ENCODE data around the gene SRSF4. TPM values are rescaled to one million over a fixed set of nuclear protein-coding genes. Genes with fewer than 3 reads are reported as not detected.

Gene SRSF4
- total and polyA plus RNA-seq, 7 donors = 42.2 to 84.8 (median 69.0) TPM

DNA sequence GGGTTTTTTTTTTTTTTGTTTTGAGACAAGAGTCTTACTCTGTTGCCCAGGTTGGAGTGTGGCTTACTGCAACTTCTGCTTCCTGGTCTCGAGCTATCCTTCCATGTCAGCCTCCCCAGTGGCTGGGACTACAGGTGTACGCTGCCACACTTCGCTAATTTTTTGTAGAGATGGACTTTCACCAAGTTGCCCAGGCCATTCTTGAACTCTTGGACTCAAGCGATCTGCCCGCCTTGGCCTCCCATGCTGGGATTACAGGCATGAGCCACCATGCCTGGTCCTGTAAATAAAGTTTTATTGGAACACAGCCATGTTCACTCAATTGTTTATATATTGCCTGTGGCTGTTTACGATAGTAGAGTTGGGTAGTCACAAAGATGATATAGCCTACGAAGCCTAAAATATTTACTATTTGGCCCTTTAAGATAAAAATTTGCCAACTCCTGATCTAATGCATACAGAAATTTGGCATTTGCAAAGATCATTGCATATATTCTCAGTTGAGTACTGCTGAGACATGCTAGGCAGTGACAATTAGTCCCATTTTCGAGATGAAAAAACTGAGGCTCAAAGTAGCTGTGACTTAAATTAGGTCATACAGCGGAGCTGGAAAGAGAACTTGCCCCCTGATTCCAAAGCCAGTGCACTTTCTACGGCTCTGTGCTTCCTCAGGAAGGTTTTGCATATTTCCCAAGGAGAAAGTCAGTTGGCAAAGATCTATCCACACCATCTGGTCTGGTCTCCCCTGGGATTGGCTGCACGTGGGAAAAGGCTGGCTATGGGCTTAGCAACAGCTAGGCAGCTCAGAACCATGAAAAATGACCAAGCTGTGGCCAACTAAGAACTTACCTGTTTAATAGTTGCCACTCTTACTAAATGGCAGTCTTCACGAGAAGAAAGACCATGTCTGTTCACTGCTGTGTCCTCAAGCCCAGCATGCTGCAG, 29.7 kb upstream of the SRSF4 start:
- intact Hi-C loops (cut with DNase I) = no loop called here
- no peak for DNase-seq
- no peak overlapping the region for H3K4me3 ChIP-seq
- H3K4me1 ChIP-seq = peaks cover 3% of the 10 kb centered on the region
- ATAC-seq = no peak
- WGBS, 3 donors = 79 to 88% (median 82%) methylated on average over 12 of the region's 12 CpGs
- H3K27me3 ChIP-seq (ENCODE audit: insufficient read depth in 3 of 3, low read length in 2 of 3) = no peaks in the 10 kb centered on the region
- peaks cover 7 to 66% of the 10 kb centered on the region in 2 donors for H3K36me3 ChIP-seq (ENCODE audit: insufficient read depth in 1 of 2, low read depth in 1 of 2)
- TF ChIP-seq CTCF (IDR thresholded peaks at IDR 0.05) = no peak
- no peak overlapping the region for H3K27ac ChIP-seq
- H3K9me3 ChIP-seq = no peaks in the 10 kb centered on the region

GRCh38 chr1:29210278-29211085, 28.8 kb upstream of the SRSF4 start:
- no peaks in the 10 kb centered on the region for H3K27me3 ChIP-seq (ENCODE audit: insufficient read depth in 3 of 3, low read length in 2 of 3)
- peaks cover 4 to 66% of the 10 kb centered on the region in 2 donors for H3K36me3 ChIP-seq (ENCODE audit: insufficient read depth in 1 of 2, low read depth in 1 of 2)
- DNase-seq (no peak), ATAC-seq (no peak)
- no peak for TF ChIP-seq CTCF (IDR thresholded peaks at IDR 0.05)
- no peak overlapping the region for H3K4me3 ChIP-seq
- peaks cover 3% of the 10 kb centered on the region for H3K4me1 ChIP-seq
- intact Hi-C loops (cut with DNase I) = no loop called here
- no peak overlapping the region for H3K27ac ChIP-seq
- no peaks in the 10 kb centered on the region for H3K9me3 ChIP-seq
- WGBS, 3 donors = 51 to 64% (median 64%) methylated on average over 7 of the region's 7 CpGs

- TF ChIP-seq CTCF (IDR thresholded peaks at IDR 0.05) = no peak
- ATAC-seq (peak in 1 of 4 donors; percentile 30), DNase-seq (no peak)
- Histone ChIP-seq H3K4me1 (peaks cover 3% of the 10 kb centered on the region), H3K9me3 (no peaks in the 10 kb centered on the region), H3K36me3 (ENCODE audit: insufficient read depth in 1 of 2, low read depth in 1 of 2) (peaks cover 0 to 66% of the 10 kb centered on the region in 2 donors), H3K4me3 (no peak overlapping the region), H3K27me3 (ENCODE audit: insufficient read depth in 3 of 3, low read length in 2 of 3) (no peaks in the 10 kb centered on the region), H3K27ac (no peak overlapping the region)
- 76 to 90% (median 80%) methylated on average over 5 of the region's 5 CpGs for WGBS, 3 donors
- intact Hi-C loops (cut with DNase I) = no loop called here
Observed at GRCh38 chr1:29209173-29209572, 27.5 kb upstream of the SRSF4 start.

- intact Hi-C loops (cut with DNase I) = no loop called here
- no peaks in the 10 kb centered on the region for H3K27me3 ChIP-seq (ENCODE audit: insufficient read depth in 3 of 3, low read length in 2 of 3)
- 87 to 90% (median 90%) methylated on average over 4 of the region's 4 CpGs for WGBS, 3 donors
- ATAC-seq (no peak), DNase-seq (no peak)
- peaks cover 0 to 66% of the 10 kb centered on the region in 2 donors for H3K36me3 ChIP-seq (ENCODE audit: insufficient read depth in 1 of 2, low read depth in 1 of 2)
- H3K4me1 ChIP-seq = peaks cover 3% of the 10 kb centered on the region
- H3K9me3 ChIP-seq = no peaks in the 10 kb centered on the region
- H3K4me3 ChIP-seq = no peak overlapping the region
- no peak overlapping the region for H3K27ac ChIP-seq
- no peak for TF ChIP-seq CTCF (IDR thresholded peaks at IDR 0.05)
Observed at GRCh38 chr1:29208442-29208841, 26.7 kb upstream of the SRSF4 start.

All from psoas muscle (tissue), 8 donors.